T-helper 2 cell treated with Interferon-gamma antibody and Interleukin-4, amounts not matched to agents 5 μg/mL and 100 μg/mL, for 36 hours (primary cell): ENCODE measurements around the gene GCAT.

Experiments
- DNase-seq: peaks from one replicate; pipeline ENCODE4 v3.0.0; 2021; ENCODE audit warnings: low spot score
- H3K27ac Mint-ChIP-seq: one replicate; pipeline ENCODE4 v1.8.0; 2021; ENCODE audit warnings: mild to moderate bottlenecking, mixed read lengths
- H3K27me3 Mint-ChIP-seq: one replicate; pipeline ENCODE4 v1.8.0; 2021; ENCODE audit warnings: low read depth, mixed read lengths
- H3K36me3 Mint-ChIP-seq: one replicate; pipeline ENCODE4 v1.8.0; 2021; ENCODE audit warnings: low read depth, mixed read lengths
- H3K4me1 Mint-ChIP-seq: one replicate; pipeline ENCODE4 v1.8.0; 2021; ENCODE audit warnings: low read depth, mixed read lengths
- H3K4me3 Mint-ChIP-seq: one replicate; pipeline ENCODE4 v1.8.0; 2022; ENCODE audit warnings: mild to moderate bottlenecking, moderate library complexity, mixed read lengths
- H3K9me3 Mint-ChIP-seq: one replicate; pipeline ENCODE4 v1.8.0; 2021; ENCODE audit warnings: mixed read lengths

GCAT gene

DNA sequence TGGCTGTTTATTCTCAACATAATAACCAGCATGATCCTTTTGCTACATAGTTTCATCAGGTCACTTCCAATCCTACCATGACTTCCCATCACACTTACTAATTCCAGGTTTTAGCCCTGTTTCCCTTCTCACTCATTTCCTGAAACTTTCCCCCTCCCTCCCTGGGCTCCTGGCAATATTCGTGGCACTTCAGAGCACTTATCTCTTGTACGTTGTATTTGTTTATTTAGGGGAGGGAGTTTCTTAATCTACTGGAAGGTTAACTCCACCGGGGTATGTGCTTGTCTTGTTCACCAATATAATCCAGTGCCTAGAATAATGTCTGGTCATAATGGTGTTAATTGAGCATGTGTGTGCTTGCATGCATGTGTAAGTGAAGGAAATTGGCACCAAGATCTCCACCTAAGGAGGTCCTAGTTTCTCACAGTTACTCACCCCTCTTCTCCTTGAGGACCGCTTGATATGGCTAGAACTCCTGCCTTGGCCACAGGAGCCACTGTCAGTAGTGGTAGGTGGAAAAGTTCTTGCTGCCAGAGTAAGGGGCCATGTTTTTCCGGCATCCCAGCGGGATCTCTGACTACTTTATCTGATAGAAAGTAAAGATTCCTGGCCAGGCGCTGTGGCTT lies 53.2 kb downstream of the GCAT start:
- H3K27ac Mint-ChIP-seq: no peak overlapping the region
- H3K27me3 Mint-ChIP-seq: no peaks in the 10 kb centered on the region
- no peak for DNase-seq
- H3K4me3 Mint-ChIP-seq: no peak overlapping the region
- H3K9me3 Mint-ChIP-seq: no peaks in the 10 kb centered on the region
- peaks cover 6% of the 10 kb centered on the region for H3K4me1 Mint-ChIP-seq
- H3K36me3 Mint-ChIP-seq: peaks cover 64% of the 10 kb centered on the region

DNA sequence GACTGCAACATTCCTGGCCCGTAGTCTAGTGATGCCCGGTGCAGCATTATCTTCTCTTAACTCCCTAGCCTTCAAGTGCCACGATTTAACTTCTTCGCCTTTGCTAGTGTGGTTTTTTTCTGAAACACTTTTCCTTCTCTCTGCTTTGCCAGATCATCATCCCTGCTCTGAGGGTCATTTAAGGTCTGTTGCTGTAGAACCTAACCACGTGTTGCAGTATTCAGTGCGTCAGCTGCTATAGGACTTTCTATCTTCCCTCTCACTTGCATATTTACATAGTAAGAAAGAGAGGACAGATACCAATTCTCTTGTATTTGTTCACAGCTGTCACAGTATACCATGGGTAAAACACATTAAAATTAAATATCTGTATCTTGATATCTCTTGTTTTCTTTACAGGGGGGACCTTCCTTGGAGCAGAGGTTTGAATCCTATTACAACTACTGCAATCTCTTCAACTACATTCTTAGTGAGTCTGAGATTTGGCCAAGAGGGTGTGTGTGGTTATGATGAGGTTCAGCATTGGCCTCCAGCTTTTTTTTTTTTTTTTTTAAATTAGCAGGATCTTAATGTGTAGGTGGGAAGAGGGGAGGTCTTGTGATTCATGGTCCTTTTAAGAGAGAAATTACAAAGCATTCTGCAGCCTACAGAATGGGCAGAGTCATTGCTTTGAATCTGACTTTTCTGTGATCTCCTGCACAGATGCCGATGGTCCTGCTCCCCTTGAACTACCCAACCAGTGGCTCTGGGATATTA lies 55.0 kb downstream of the GCAT start:
- Mint-ChIP-seq H3K27me3 (no peaks in the 10 kb centered on the region), H3K4me3 (no peak overlapping the region), H3K9me3 (no peaks in the 10 kb centered on the region), H3K27ac (no peak overlapping the region), H3K36me3 (peaks cover 60% of the 10 kb centered on the region), H3K4me1 (peaks cover 6% of the 10 kb centered on the region)
- DNase-seq: no peak

DNA sequence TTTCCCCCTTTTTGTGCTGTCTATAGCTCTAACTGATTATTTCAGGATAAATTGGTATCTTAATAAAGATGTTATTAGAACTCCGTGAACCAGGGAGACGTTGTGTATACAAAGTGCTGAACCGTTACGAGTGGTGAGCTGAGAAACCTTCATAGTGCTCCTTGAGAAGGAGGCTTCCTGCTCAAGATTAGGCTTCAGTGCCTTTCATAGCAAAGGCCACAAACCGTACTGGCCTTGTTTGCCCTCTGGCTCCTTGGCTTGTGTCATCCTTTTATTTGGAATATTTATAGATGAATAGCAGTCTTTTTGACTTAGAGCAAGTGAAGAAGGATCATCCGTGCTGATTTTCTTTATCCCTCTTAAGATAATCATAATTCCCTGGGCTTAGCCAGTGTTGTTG lies 57.8 kb downstream of the GCAT start:
- peaks cover 3% of the 10 kb centered on the region for H3K4me1 Mint-ChIP-seq
- DNase-seq: no peak
- H3K9me3 Mint-ChIP-seq: no peaks in the 10 kb centered on the region
- H3K36me3 Mint-ChIP-seq: peaks cover 60% of the 10 kb centered on the region
- no peak overlapping the region for H3K27ac Mint-ChIP-seq
- no peaks in the 10 kb centered on the region for H3K27me3 Mint-ChIP-seq
- H3K4me3 Mint-ChIP-seq: no peak overlapping the region
